HG03521 (cell line): ENCODE data around the gene DEPDC5.
A peak's percentile ranks its signal among the peaks of the same experiment; 100 is the strongest.
"Not testable (repeated sequence)": the region's sequence is repeated elsewhere in the genome, so short reads cannot be mapped to it uniquely, and the experiment has no call there.

ENCODE experiments used
- ATAC-seq: cut with Tn5 transposase; IDR thresholded peaks from one replicate; pipeline ENCODE4 v1.9.1; 2021; ENCODE audit warnings: mild to moderate bottlenecking, moderate library complexity; ENCODE audit not compliant: unreplicated experiment

Gene DEPDC5

GRCh38 chr22:31748490-31748889, 5.3 kb upstream of the DEPDC5 start:
- ATAC-seq = no peak

DNA sequence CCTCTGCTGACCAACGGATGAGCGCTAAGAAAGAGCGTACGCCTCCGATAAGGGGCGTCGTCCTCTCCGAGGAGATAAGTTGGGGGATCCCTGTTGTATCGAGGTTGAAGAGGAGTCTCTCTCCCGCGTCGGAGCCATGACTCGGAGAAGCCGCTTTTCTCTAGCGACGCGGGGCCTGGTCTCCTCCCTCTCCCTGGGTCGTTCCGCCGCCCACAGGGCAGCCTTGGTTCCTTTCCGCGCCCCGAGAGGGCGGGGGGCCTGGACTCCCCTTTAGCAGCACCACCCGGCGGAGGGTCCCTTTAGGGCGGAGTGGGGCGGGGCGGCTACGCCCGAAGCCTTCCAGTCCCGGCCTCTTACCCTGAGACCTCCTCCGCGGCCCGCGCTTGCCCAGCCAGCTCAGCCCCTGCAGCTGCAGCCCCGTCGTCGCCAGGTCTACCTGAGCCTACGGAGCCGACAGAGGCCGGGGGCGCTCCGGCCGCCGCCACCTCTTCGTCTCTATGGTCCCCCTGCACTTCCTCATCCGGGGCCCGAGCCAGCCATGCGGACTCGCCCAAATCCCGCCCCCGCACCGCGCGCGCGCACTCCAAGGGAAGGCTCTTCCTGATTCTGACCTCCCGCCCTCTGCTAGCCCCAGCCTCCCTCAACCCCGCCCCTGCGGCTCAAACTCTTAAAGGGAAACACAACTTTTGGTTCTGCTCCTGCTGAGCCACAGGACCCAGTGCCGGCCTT, 4.0 kb upstream of the DEPDC5 start, which contains the start of gene PRR14L:
TSS of gene PRR14L (minus strand) at position 497 of the 729 bp plus-strand sequence. CDS start 11,272 bp downstream, outside the sequence.
- ATAC-seq = peak; percentile 69

DNA sequence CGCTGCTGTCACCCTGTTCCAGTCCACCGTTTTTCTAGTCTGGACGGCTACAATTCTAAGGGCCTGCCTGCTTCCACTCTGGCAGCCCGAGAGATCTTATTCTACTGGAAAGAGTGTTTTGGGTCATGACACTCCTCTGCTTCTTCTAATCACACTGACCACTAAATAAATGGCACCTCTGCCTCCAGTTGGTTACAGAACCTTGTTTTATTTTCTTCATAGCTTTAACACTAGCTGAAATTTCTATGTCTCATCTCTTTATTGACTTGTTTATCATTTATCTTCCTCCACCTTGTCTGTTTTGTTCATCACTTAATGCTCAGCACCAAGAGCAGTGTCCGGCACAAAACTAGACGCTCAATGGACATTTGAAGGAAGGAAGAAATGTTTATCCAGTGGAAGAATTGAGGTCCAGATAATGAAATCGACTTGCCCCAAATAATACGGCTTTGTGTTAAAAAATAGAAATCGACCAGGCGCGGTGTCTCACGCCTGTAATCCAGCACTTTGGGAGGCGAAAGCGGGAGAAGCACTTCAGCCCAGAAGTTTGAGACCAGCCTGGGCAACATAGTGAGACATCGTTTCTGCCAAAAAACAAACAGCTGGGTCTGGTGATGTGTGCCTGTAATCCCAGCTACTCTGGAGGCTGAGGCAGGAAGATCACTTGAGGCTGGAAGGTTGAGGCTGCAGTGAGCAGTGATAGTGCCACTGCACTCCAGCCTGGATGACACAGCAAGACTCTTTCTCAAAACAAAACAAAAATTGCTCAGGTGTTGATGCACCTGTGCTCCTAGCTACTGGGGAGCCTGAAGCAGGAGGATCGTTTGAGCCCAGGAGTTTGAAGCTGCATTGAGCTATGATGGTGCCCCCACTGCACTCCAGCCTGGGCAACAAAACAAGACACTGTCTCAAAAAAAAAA, 3.2 kb upstream of the DEPDC5 start:
- ATAC-seq = no peak

DNA sequence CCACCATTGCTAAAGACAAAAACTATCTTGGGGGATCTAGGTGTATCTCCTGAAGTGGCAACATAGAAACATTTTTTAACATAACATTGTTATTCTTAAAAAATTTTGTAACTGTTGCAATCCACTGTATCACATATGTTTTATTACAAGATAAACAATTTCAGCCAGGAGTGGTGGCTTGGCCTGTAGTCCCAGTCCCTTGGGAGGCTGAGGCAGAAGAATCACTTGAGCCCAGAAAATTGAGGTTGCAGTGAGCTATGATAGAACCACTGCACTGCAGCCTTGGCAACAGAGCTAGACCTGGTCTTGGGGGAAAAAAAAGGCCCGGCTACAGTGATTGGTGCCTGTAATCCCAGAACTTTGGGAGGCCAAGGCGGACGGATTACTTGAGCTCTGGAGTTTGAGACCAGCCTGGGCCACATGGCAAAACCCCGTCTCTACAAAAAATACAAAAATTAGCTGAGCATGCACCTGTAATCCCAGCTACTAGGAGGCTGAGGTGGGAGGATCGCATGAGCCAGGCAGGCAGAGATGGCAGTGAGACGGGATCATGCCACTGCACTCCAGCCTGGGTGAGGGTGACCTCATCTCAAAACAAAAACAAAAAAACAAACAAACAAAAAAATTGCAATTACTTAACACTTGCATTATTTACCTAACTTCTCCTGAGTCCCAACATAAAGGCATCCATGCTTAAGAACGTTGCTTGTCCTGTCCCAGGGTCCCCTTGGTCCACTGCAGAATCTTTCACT, 1.5 kb upstream of the DEPDC5 start:
- ATAC-seq = no peak

GRCh38 chr22:31753005-31753633, 700 bp upstream of the DEPDC5 start:
- peak; percentile 5 for ATAC-seq

DNA sequence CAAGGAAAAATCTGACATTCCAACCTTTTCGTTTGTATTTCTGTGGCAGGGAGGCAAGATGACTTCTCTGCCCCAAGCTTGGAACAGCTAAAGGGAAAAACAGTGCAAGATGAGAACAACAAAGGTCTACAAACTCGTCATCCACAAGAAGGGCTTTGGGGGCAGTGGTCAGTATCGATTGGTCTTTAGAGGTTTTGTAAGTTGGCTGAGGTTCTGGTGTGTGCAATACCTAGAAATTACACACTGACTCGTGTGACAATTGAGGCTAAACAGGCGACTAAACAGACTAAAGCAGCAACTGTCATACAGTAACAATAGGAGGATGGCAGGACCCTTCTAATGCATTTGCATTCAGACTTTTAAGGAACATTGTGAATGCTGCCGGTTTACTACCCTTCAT, 994 bp downstream of the DEPDC5 start:
- ATAC-seq = no peak

GRCh38 chr22:31757265-31757664, 3.4 kb downstream of the DEPDC5 start:
- ATAC-seq = no peak

DNA sequence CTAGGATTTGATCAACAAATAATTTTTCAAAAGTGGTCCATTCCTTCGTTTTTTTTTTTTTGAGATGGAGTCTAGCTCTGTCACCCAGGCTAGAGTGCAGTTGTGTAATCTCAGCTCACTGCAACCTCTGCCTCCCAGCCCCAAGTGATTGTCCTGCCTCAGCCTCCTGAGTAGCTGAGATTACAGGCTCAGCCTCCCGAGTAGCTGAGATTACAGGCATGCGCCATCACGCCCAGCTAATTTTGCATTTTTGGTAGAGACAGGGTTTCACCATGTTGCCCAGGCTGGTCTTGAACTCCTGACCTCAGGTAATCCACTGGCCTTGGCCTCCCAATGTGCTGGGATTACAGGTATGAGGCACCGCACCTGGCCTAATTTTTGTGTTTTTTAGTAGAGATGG, 5.0 kb downstream of the DEPDC5 start:
- not testable (repeated sequence) for ATAC-seq

- ATAC-seq = no peak
These were observed 11.0 kb downstream of the DEPDC5 start for GRCh38 chr22:31764785-31765184.

DNA sequence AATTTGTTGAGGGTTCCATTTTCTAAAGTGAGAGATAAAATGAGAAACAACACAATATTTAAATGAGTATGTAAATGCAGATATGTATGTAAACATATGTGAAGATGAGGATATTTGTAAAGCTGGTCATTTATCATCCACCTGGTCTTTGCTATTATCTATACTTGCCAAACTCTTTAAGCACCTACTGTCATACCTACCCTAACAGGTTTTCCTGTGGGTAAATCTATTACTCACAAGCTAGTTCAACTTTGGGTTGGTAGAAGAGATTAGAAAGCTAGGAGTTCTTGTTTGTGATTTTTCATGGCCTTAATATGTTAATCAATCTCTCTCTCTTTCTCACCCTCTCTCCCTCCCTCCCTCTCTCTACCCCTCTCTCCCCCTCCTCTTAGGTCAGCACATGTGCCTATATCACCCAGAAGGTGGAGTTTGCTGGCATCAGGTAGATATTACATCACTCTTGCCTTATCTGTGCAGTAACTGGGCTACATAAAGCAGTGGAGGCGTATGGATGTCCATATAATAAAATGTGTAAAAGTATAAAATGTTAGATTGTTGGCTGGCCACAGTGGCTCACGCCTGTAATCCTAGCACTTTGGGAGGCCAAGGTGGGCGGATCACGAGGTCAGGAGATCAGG, 14.7 kb downstream of the DEPDC5 start:
- ATAC-seq = no peak

GRCh38 chr22:31773416-31773815, 19.6 kb downstream of the DEPDC5 start:
- ATAC-seq = no peak

DNA sequence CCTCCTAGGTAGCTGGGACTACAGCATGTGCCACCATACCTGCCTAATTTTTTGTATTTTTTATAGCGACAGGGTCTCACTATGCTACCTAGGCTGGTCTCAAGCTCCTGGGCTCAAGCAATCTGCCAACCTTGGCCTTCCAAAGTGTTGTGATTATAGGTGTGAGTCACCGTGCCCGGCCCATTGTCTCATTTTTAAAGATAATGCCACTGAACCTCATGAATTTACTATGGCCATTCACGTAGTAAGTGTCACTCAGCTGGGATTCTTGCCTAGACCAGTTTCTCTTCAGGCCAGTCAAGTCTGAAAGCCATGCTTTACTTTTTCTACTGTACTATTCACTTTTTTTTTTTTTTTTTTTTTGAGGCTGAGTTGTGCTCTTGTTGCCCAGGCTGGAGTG, 22.4 kb downstream of the DEPDC5 start:
- no peak for ATAC-seq

- ATAC-seq = no peak
These were observed 36.0 kb downstream of the DEPDC5 start for GRCh38 chr22:31789803-31790202.

- no peak for ATAC-seq
These were observed 36.4 kb downstream of the DEPDC5 start for GRCh38 chr22:31790240-31790639.

- ATAC-seq = not testable (repeated sequence)
These were observed 45.5 kb downstream of the DEPDC5 start for GRCh38 chr22:31799358-31799757.

GRCh38 chr22:31800065-31800464, 46.2 kb downstream of the DEPDC5 start:
- ATAC-seq = no peak

DNA sequence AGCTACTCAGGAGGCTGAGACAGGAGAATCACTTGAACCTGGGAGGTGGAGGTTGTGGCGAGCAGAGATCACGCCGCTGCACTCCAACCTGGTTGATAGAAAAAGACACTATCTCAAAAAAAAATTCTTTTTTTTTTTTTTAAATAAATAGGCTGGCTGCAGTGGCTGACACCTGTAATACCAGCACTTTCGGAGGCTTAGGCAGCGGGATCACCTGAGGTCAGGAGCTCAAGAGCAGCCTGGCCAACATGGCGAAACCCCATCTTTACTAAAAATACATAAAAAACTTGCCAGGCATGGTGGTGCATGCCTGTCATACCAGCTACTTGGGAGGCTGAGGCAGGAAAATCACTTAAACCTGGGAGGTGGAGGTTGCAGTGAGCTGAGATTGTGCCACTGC, 47.0 kb downstream of the DEPDC5 start:
- not testable (repeated sequence) for ATAC-seq

DNA sequence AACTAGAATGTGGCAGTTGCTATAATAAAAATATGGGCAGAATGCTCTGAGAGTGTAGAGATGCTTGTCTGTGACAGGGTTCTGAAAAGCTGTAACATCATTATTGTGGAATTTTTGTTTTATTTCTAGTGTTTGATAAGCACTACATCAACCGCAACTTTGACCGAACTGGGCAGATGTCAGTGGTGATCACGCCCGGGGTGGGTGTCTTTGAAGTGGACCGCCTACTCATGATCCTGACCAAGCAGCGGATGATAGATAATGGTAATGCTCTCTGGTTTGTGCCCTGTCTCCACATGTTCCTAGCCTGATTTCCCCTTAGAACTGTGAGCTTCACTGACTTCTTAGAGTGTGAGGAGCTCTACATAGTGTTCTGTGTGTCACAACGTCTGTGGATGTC, 48.8 kb downstream of the DEPDC5 start:
- no peak for ATAC-seq

- no peak for ATAC-seq
These were observed 52.9 kb downstream of the DEPDC5 start for GRCh38 chr22:31806751-31807150.

DNA sequence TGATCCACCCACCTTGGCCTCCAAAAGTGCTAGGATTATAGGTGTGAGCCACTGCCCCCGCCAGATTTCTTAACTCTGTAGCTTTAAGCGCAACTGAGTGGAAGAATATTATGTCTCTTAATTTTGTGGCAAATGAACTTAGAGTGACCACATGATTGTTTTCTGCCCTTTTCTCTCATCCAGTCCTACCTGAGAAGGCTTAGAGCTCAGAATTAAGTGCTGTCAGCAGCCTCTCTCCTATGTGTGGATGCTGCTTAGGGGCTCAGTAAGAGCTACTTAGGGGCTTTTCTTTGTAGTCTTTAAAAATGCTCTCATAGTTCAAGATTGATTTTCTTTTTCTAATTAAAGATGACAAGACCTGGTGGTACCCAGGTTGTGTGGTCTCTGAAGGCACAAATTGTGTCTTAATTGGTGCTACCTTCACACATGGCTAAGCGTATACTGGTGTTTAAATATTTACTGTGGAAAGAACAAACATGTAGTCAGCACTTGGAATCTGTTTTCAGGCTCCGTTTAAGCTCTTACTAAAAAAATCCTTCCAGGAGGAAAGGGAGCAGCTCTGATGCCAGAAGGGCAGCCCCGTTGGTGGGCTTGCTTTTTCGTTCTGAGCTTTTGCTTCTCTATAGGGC, 59.3 kb downstream of the DEPDC5 start:
- ATAC-seq = no peak
